NCI-H1048 (cell line): ENCODE results near the gene TSPAN4.
A peak's percentile ranks its signal among the peaks of the same experiment; 100 is the strongest.

Experiments
- DNase-seq: peaks from one replicate; lab custom pipeline; 2025; lab: John Stamatoyannopoulos, UW

The TSPAN4 gene

GRCh38 chr11:889257-889656 lies 46.6 kb downstream of the TSPAN4 start:
- DNase-seq, result no peak

GRCh38 chr11:889687-890475 lies 47.2 kb downstream of the TSPAN4 start:
- DNase-seq, result no peak

GRCh38 chr11:890794-891540 lies 48.3 kb downstream of the TSPAN4 start:
- DNase-seq, result no peak

GRCh38 chr11:893008-893654 lies 50.5 kb downstream of the TSPAN4 start:
- DNase-seq, result no peak

GRCh38 chr11:894575-895201 lies 52.0 kb downstream of the TSPAN4 start:
- DNase-seq, result no peak

GRCh38 chr11:895331-896110 lies 52.9 kb downstream of the TSPAN4 start:
- DNase-seq, result no peak

- DNase-seq, result no peak
Observed at GRCh38 chr11:897253-898142, 54.8 kb downstream of the TSPAN4 start.

GRCh38 chr11:898143-898511 lies 55.5 kb downstream of the TSPAN4 start:
- DNase-seq, result no peak

GRCh38 chr11:898540-899190 lies 56.0 kb downstream of the TSPAN4 start:
- no peak for DNase-seq

- no peak for DNase-seq
Observed at GRCh38 chr11:899724-900123, 57.1 kb downstream of the TSPAN4 start.

- no peak for DNase-seq
Observed at GRCh38 chr11:900545-900944, 57.9 kb downstream of the TSPAN4 start.

GRCh38 chr11:901452-902061 lies 58.9 kb downstream of the TSPAN4 start:
- DNase-seq, result no peak

- DNase-seq, result no peak
Observed at GRCh38 chr11:904380-904779, 61.7 kb downstream of the TSPAN4 start.

GRCh38 chr11:905952-906351 lies 63.3 kb downstream of the TSPAN4 start:
- DNase-seq, result no peak

- DNase-seq, result no peak
Observed at GRCh38 chr11:907668-908067, 65.0 kb downstream of the TSPAN4 start.

GRCh38 chr11:908273-908672 lies 65.6 kb downstream of the TSPAN4 start:
- no peak for DNase-seq

- DNase-seq, result no peak
Observed at GRCh38 chr11:909406-909805, 66.8 kb downstream of the TSPAN4 start.

- DNase-seq, result no peak
Observed at GRCh38 chr11:910044-910588, 67.5 kb downstream of the TSPAN4 start.

- peak; percentile 82 for DNase-seq
Observed at GRCh38 chr11:910589-911030, 68.0 kb downstream of the TSPAN4 start, which contains the start of gene CHID1. Gene CHID1 (minus strand): TSS chr11:910810. CDS start chr11:904816, 5,994 bp downstream.
